H1 (cell line): ENCODE results near the gene COL12A1. TPM values are rescaled to one million over a fixed set of nuclear protein-coding genes. Genes with fewer than 3 reads are reported as not detected.

Experiments used
- CTCF ChIA-PET: fragments of 300-600 bp; sonication (Branson Sonifier 250); formaldehyde crosslinking; loops from one replicate; lab custom pipeline; 2021; ENCODE audit not compliant: partially characterized antibody; lab: Charles Lee
- POLR2A ChIA-PET: fragments of 300-600 bp; sonication (Branson Sonifier 250); formaldehyde crosslinking; loops from one replicate; lab custom pipeline; 2021; ENCODE audit warnings: inconsistent platforms; ENCODE audit not compliant: partially characterized antibody; lab: Charles Lee
- DNase-seq, 2 experiments: peaks; one replicate each; pipeline versions ENCODE4 v3.0.0 to v3.0.0-alpha.2; 2010 to 2022; ENCODE audit warnings: low spot score in 2 of 2, low read depth in 1 of 2, mixed read lengths in 1 of 2
- FAIRE-seq: peaks from 2 replicates; lab custom pipeline; 2011; peaks lifted over from hg19 to GRCh38; lab: Jason Lieb, UNC
- H2AFZ ChIP-seq: 2 replicates; pipeline ENCODE4 v1.8.1; 2012; ENCODE audit warnings: low read length, inconsistent platforms
- H2AK5ac ChIP-seq: 2 replicates; pipeline ENCODE4 v1.6.1; 2013; ENCODE audit warnings: low read depth, low read length
- H2BK120ac ChIP-seq: replicated peaks from 2 replicates; pipeline ENCODE3; 2013; ENCODE audit warnings: low read depth, low read length, inconsistent platforms
- H2BK12ac ChIP-seq: 2 replicates; pipeline ENCODE4 v1.6.1; 2013; ENCODE audit warnings: low read depth, low read length
- H2BK15ac ChIP-seq: 2 replicates; pipeline ENCODE4 v1.6.1; 2013; ENCODE audit warnings: low read length
- H2BK20ac ChIP-seq: 2 replicates; pipeline ENCODE4 v1.6.1; 2013; ENCODE audit warnings: low read length
- H2BK5ac ChIP-seq: 2 replicates; pipeline ENCODE4 v1.6.1; 2013; ENCODE audit warnings: low read depth, low read length
- H3K14ac ChIP-seq: 2 replicates; pipeline ENCODE4 v1.6.1; 2013; ENCODE audit warnings: inconsistent platforms; ENCODE audit not compliant: insufficient read length
- H3K18ac ChIP-seq: 2 replicates; pipeline ENCODE4 v1.6.1; 2013; ENCODE audit warnings: low read length; ENCODE audit errors: extremely low read depth
- H3K23ac ChIP-seq: 2 replicates; pipeline ENCODE4 v1.6.1; 2013; ENCODE audit warnings: inconsistent platforms; ENCODE audit not compliant: insufficient read length
- H3K23me2 ChIP-seq: 2 replicates; pipeline ENCODE4 v1.6.1; 2013; ENCODE audit warnings: low read depth, low read length
- H3K27ac ChIP-seq: 2 replicates; pipeline ENCODE4 v1.6.1; 2011; ENCODE audit warnings: low read depth, low read length, inconsistent platforms
- H3K27me3 ChIP-seq, 4 experiments: replicated peaks in 1 of 4; 1 replicate in 1 of 4; 2 replicates in 3 of 4; pipeline versions ENCODE4 v1.6.1 to v1.8.1; 2011 to 2013; ENCODE audit warnings: low read length in 3 of 4, mild to moderate bottlenecking in 3 of 4, inconsistent platforms in 2 of 4, mixed read lengths in 2 of 4, moderate library complexity in 1 of 4; ENCODE audit not compliant: control insufficient read depth in 3 of 4, insufficient read depth in 3 of 4; ENCODE audit errors: extremely low read depth in 1 of 4
- H3K36me3 ChIP-seq, 4 experiments: 2 replicates each; pipeline versions ENCODE4 v1.6.1 to v1.8.1; 2011 to 2013; ENCODE audit warnings: mild to moderate bottlenecking in 4 of 4, low read length in 3 of 4, moderate library complexity in 2 of 4, control low read depth in 1 of 4, inconsistent platforms in 1 of 4; ENCODE audit not compliant: insufficient read depth in 4 of 4, control insufficient read depth in 2 of 4
- H3K4ac ChIP-seq: replicated peaks from 2 replicates; pipeline ENCODE3; 2013; ENCODE audit warnings: low read length, low read depth, mixed read lengths, inconsistent platforms; ENCODE audit not compliant: insufficient read length
- H3K4me1 ChIP-seq, 4 experiments: replicated peaks in 1 of 4; 1 replicate in 1 of 4; 2 replicates in 3 of 4; pipeline versions ENCODE4 v1.6.1 to v1.8.1; 2011 to 2013; ENCODE audit warnings: low read length in 3 of 4, inconsistent platforms in 2 of 4, mixed read lengths in 1 of 4; ENCODE audit not compliant: insufficient read depth in 4 of 4, control insufficient read depth in 3 of 4
- H3K4me2 ChIP-seq, 2 experiments: 2 replicates each; pipeline versions ENCODE4 v1.6.1 to v1.8.1; 2011 to 2013; ENCODE audit warnings: low read depth in 2 of 2, low read length in 2 of 2, control low read depth in 1 of 2, inconsistent platforms in 1 of 2, mild to moderate bottlenecking in 1 of 2; ENCODE audit not compliant: insufficient read depth in 1 of 2
- H3K4me3 ChIP-seq, 4 experiments: fragments of 200-600, 300-600 bp in 1 of 4; sonication (generic), shearing (Covaris generic), sonication (Bioruptor Twin) in 1 of 4; 2 replicates each; pipeline versions ENCODE4 v1.5.1 to v1.8.1; 2011 to 2016; ENCODE audit warnings: low read length in 4 of 4, low read depth in 3 of 4, control low read depth in 2 of 4, inconsistent platforms in 2 of 4, mild to moderate bottlenecking in 2 of 4, mixed read lengths in 1 of 4, moderate library complexity in 1 of 4; ENCODE audit not compliant: insufficient read depth in 2 of 4; ENCODE audit errors: extremely low read depth in 1 of 4
- H3K56ac ChIP-seq: replicated peaks from 2 replicates; pipeline ENCODE3; 2013; ENCODE audit warnings: low read depth, mild to moderate bottlenecking, mixed read lengths, low read length, inconsistent platforms; ENCODE audit not compliant: insufficient read length
- H3K79me1 ChIP-seq: 2 replicates; pipeline ENCODE4 v1.6.1; 2013; ENCODE audit warnings: low read depth, low read length, control low read depth
- H3K79me2 ChIP-seq, 2 experiments: 2 replicates each; pipeline versions ENCODE4 v1.6.1 to v1.8.1; 2012 to 2013; ENCODE audit warnings: low read length in 2 of 2, mild to moderate bottlenecking in 2 of 2, inconsistent platforms in 1 of 2; ENCODE audit not compliant: insufficient read depth in 2 of 2, control insufficient read depth in 1 of 2
- H3K9ac ChIP-seq, 4 experiments: replicated peaks in 1 of 4; 1 replicate in 1 of 4; 2 replicates in 3 of 4; pipeline versions ENCODE4 v1.6.1 to v1.8.1; 2011 to 2013; ENCODE audit warnings: low read depth in 3 of 4, low read length in 3 of 4, control low read depth in 2 of 4, mild to moderate bottlenecking in 2 of 4, moderate library complexity in 2 of 4, inconsistent platforms in 1 of 4; ENCODE audit errors: extremely low read depth in 1 of 4
- H3K9me3 ChIP-seq, 2 experiments: 2 replicates each; pipeline versions ENCODE4 v1.6.1 to v1.8.1; 2012 to 2013; ENCODE audit warnings: mild to moderate bottlenecking in 2 of 2, moderate library complexity in 2 of 2, control low read depth in 1 of 2, inconsistent platforms in 1 of 2, low read depth in 1 of 2, low read length in 1 of 2, mixed read lengths in 1 of 2; ENCODE audit not compliant: insufficient read depth in 2 of 2
- H4K20me1 ChIP-seq, 2 experiments: replicated peaks in 1 of 2; 2 replicates each; pipeline versions ENCODE3 to v1.8.1; 2011 to 2013; ENCODE audit warnings: inconsistent platforms in 2 of 2, low read length in 2 of 2, mild to moderate bottlenecking in 1 of 2; ENCODE audit not compliant: insufficient read depth in 2 of 2, control insufficient read depth in 1 of 2
- H4K5ac ChIP-seq: 2 replicates; pipeline ENCODE4 v1.6.1; 2013; ENCODE audit warnings: low read length, low read depth, mixed read lengths, inconsistent platforms; ENCODE audit not compliant: insufficient read length
- H4K8ac ChIP-seq: 2 replicates; pipeline ENCODE4 v1.8.0; 2013; ENCODE audit warnings: mild to moderate bottlenecking, moderate library complexity, low read length, inconsistent platforms; ENCODE audit not compliant: insufficient read depth; ENCODE audit errors: extremely low read depth
- H4K91ac ChIP-seq: replicated peaks from 2 replicates; pipeline ENCODE3; 2013; ENCODE audit warnings: low read length, mixed read lengths, inconsistent platforms; ENCODE audit not compliant: insufficient read length
- WGBS, 2 experiments: shearing (Covaris generic) in 1 of 2; methylation state at CpG; one replicate each; pipeline versions ENCODE4 v1.1.6 to v1.1.7; 2013 to 2015; ENCODE audit warnings: low lambda C conversion rate in 2 of 2, mixed read lengths in 2 of 2, inconsistent platforms in 1 of 2, low coverage in 1 of 2, missing lambda C conversion rate in 1 of 2; ENCODE audit not compliant: insufficient replicate concordance in 2 of 2, insufficient coverage in 1 of 2, insufficient read length in 1 of 2; ENCODE audit errors: extremely low coverage in 1 of 2, missing lambda C conversion rate in 1 of 2; 5-methylcytosine and 5-hydroxymethylcytosine counted together
- polyA plus RNA-seq, 7 experiments: library from polyadenylated mRNA; depleted of rRNA in 3 of 7; stranded (reverse) in 5 of 7; unstranded in 2 of 7; fragments of >200 nt in 5 of 7; fragments of 200-250 nt in 2 of 7; gene quantifications; 1 replicate in 5 of 7; 2 replicates in 1 of 7; 4 replicates in 1 of 7; pipeline versions ENCODE4 v1.2.1 to v1.2.3, GENCODE V29; 2011 to 2013; ENCODE audit warnings: missing spikeins in 2 of 7, mixed read lengths in 2 of 7
- total RNA-seq: library from RNA; stranded (reverse); fragmentation: NEBNext Ultra II Directional; extraction: Animal tissue kit (Norgen Biotek cat#: 25700); gene quantifications from 2 replicates; pipeline ENCODE4 v1.2.1, GENCODE V29; 2021

COL12A1 gene
- total and polyA plus RNA-seq, 2 of the 8 experiments (the other 6 are each of a cell fraction or from before 2014, with no cell fraction given): 1.4 to 4.7 TPM

GRCh38 chr6:75213112-75213511, 7.3 kb upstream of the COL12A1 start:
- Histone ChIP-seq H3K79me2 (no peaks in the 10 kb centered on the region), H2BK12ac (no peak overlapping the region), H4K8ac (no peak overlapping the region), H2BK5ac (no peak overlapping the region), H3K23ac (no peak overlapping the region), H4K91ac (no peak overlapping the region), H3K4me2 (peak overlapping the region; percentile 22 to 44; a peak in 2 of 4 replicates), H3K9ac (no peak overlapping the region), H3K27me3 (peaks cover 2 to 8% (median 7%) of the 10 kb centered on the region in 4 experiments), H3K4me3 (no peak overlapping the region; a peak in 2 of 8 replicates), H3K36me3 (no peaks in the 10 kb centered on the region), H3K4ac (no peak overlapping the region), H3K27ac (no peak overlapping the region), H3K4me1 (peaks cover 3 to 12% (median 9%) of the 10 kb centered on the region in 4 experiments; a peak in 5 of 7 replicates), H2BK120ac (no peak overlapping the region), H3K18ac (no peak overlapping the region), H3K9me3 (no peaks in the 10 kb centered on the region), H3K23me2 (peaks cover 3% of the 10 kb centered on the region; the same call in 1 of the 2 replicates), H2BK15ac (no peak overlapping the region), H4K5ac (no peak overlapping the region), H2AK5ac (no peak overlapping the region), H4K20me1 (no peaks in the 10 kb centered on the region), H3K56ac (no peak overlapping the region), H3K14ac (no peak overlapping the region), H3K79me1 (no peaks in the 10 kb centered on the region), H2BK20ac (no peak overlapping the region), H2AFZ (no peak overlapping the region)
- 0% methylated on average over 1 of the region's 1 CpG; no CpG with 5 or more reads in 1 of the 2 experiments for WGBS, 2 experiments
- CTCF ChIA-PET: interaction anchor here (1.0 kb wide), 2 partner anchors 18 to 1474 kb away, joined by 4 to 5 read pairs; no protein-coding TSS in a partner anchor
- POLR2A ChIA-PET: interaction anchor here (0.7 kb wide), 1 partner anchor 432 kb away, joined by 3 read pairs; no protein-coding TSS in a partner anchor
- no peak for FAIRE-seq
- DNase-seq: no peak
